Breast epithelium (tissue), 3 donors: ENCODE data around the gene CLDN6.

ENCODE experiments used
- POLR2A ChIP-seq: fragments of 450-650 bp; IDR thresholded peaks from one replicate; pipeline ENCODE4 v1.6.1; 2016; ENCODE audit warnings: antibody characterized with exemption, mild to moderate bottlenecking, moderate library complexity
- POLR2AphosphoS5 ChIP-seq, 3 donors: sonication (generic); formaldehyde crosslinking; IDR thresholded peaks; one replicate each; pipeline ENCODE4 v1.6.1; 2017; ENCODE audit warnings: antibody characterized with exemption in 3 of 3
- TF ChIP-seq, protein P1 (sequence below), 3 donors: fragments of 450-650 bp; IDR thresholded peaks; one replicate each; pipeline ENCODE4 v1.5.1; 2016 to 2017; ENCODE audit warnings: antibody characterized with exemption in 3 of 3, mild to moderate bottlenecking in 3 of 3, moderate library complexity in 3 of 3

DNA sequence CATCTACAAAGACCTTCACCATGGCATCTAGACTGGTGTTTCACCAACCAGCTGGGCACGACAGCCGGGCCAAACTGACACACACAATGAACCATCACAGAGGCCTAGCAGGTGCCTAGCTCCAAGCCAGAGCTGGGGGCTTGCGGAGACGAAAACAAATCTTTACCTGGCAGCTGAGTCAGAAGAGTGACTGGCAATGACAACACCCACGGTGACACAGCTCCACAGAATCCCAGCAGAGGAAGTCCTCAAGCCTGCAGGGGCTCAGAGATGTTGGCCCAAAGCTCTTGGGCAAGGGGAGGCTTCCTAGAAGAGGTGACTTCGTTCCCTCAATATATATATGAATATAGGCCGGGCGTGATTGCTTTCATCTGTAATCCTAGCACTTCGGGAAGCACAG lies 33.5 kb upstream of the CLDN6 start:
- TF ChIP-seq, protein P1, sequence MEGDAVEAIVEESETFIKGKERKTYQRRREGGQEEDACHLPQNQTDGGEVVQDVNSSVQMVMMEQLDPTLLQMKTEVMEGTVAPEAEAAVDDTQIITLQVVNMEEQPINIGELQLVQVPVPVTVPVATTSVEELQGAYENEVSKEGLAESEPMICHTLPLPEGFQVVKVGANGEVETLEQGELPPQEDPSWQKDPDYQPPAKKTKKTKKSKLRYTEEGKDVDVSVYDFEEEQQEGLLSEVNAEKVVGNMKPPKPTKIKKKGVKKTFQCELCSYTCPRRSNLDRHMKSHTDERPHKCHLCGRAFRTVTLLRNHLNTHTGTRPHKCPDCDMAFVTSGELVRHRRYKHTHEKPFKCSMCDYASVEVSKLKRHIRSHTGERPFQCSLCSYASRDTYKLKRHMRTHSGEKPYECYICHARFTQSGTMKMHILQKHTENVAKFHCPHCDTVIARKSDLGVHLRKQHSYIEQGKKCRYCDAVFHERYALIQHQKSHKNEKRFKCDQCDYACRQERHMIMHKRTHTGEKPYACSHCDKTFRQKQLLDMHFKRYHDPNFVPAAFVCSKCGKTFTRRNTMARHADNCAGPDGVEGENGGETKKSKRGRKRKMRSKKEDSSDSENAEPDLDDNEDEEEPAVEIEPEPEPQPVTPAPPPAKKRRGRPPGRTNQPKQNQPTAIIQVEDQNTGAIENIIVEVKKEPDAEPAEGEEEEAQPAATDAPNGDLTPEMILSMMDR (IDR thresholded peaks at IDR 0.05), result no peak
- TF ChIP-seq POLR2AphosphoS5 (IDR thresholded peaks at IDR 0.05) (no peak), POLR2A (no peak)
